GM23248 (cell line): ENCODE data around the gene LUM.

Experiments used
- EZH2 ChIP-seq: fragments of 200-600 bp; sonication (generic); IDR thresholded peaks from 2 replicates; pipeline ENCODE4 v1.6.1; 2018; ENCODE audit warnings: antibody characterized with exemption, mild to moderate bottlenecking; ENCODE audit not compliant: insufficient read depth, poor library complexity, severe bottlenecking
- EZH2phosphoT487 ChIP-seq: fragments of 200-600 bp; sonication (generic); IDR thresholded peaks from 2 replicates; pipeline ENCODE4 v1.6.1; 2018; ENCODE audit warnings: antibody characterized with exemption, moderate library complexity, mild to moderate bottlenecking, low read depth; ENCODE audit not compliant: insufficient read depth

DNA sequence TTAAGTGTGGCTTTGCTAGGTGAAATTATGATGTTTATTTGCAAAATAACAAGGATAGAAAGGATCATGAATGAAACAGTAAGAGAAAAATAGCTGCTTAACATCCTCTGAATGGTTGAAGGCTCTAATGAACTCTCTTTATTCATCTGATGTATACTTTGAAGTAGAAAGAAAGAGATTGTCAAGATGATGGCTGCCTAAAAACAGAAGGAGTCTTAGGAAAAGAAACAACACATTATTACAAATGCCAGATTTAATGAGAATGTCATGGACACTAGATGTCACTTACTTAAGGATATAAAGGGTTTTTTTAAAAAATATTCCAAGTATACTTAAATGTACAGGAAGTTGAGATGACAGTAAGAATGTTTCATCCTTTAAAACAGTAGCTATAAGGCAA, 49.7 kb upstream of the LUM start:
- no peak for TF ChIP-seq EZH2
- no peak for TF ChIP-seq EZH2phosphoT487
